HFF-Myc (cell line): ENCODE measurements around the gene PINK1.

Source experiments
- DNase-seq: peaks from one replicate; pipeline ENCODE4 v3.0.0-alpha.2; 2011; ENCODE audit warnings: low read depth; ENCODE audit errors: extremely low read depth
- H3K4me3 ChIP-seq: replicated peaks from 2 replicates; pipeline ENCODE4 v1.5.1; 2011; ENCODE audit warnings: low read depth, mild to moderate bottlenecking, control low read depth, low read length
- TF ChIP-seq, protein P1 (sequence below): IDR thresholded peaks from 2 replicates; pipeline ENCODE4 v1.5.1; 2012; ENCODE audit warnings: mild to moderate bottlenecking, low read depth, low read length, control low read depth; ENCODE audit errors: missing control alignments

The PINK1 gene

DNA sequence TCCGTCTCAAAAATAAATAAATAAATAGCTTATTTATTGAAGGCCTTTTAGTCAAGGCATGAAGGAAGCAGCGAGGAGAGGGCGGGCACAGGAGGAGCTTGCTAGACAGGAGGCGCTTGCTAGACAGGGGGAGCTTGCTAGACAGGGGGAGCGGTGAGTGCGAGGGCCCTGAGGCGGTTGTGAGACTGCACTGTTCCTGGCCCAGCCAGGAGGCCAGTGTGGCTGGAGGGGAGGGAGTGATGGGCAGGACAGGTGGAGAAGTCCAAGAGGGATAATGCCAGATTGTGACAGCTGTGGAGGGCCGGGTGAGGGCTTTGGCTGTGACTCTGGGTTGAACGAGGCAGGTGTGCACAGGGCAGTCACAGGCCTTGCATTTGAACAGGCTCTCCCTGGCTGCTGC lies 66.3 kb downstream of the PINK1 start:
- no peak overlapping the region for H3K4me3 ChIP-seq
- TF ChIP-seq, protein P1, sequence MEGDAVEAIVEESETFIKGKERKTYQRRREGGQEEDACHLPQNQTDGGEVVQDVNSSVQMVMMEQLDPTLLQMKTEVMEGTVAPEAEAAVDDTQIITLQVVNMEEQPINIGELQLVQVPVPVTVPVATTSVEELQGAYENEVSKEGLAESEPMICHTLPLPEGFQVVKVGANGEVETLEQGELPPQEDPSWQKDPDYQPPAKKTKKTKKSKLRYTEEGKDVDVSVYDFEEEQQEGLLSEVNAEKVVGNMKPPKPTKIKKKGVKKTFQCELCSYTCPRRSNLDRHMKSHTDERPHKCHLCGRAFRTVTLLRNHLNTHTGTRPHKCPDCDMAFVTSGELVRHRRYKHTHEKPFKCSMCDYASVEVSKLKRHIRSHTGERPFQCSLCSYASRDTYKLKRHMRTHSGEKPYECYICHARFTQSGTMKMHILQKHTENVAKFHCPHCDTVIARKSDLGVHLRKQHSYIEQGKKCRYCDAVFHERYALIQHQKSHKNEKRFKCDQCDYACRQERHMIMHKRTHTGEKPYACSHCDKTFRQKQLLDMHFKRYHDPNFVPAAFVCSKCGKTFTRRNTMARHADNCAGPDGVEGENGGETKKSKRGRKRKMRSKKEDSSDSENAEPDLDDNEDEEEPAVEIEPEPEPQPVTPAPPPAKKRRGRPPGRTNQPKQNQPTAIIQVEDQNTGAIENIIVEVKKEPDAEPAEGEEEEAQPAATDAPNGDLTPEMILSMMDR = no peak
- no peak for DNase-seq

DNA sequence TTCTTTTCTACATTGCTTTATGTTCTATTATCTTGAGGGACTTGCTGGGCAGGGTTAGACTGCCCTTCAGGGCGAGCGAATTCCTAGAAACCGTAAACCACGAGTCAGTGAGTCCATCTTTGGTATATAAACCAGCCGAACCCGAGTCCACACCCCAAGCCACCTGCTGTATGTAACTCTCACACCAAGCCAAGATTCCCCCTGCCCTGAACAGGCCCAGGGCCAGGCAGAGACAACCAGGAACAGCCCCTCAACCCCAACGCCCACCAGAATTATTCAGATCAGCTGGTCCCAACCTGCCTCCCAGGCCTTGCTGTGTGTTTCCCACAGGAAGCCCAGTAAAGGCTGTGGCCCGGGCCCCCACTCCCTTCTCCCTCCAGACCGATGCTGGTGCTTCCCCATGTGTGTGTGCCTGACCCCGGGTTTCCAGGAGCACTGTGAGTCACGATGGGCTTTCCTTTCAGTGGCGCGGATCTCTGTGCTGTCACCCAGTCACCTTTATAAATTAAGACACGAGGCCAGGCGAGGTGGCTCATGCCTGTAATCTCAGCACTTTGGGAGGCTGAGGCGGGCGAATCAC lies 67.5 kb downstream of the PINK1 start:
- DNase-seq = no peak

More for the DNA sequence above, 67.5 kb downstream of the PINK1 start:
- no peak overlapping the region for H3K4me3 ChIP-seq
- TF ChIP-seq, protein P1 = no peak
